ENCODE measurements around the gene CCHCR1. TPM values are rescaled to one million over a fixed set of nuclear protein-coding genes. Genes with fewer than 3 reads are reported as not detected.
"Not testable (repeated sequence)": the region's sequence is repeated elsewhere in the genome, so short reads cannot be mapped to it uniquely, and the experiment has no call there.

The CCHCR1 gene
- 22.1 and 29.2 TPM in 2 replicates for total RNA-seq (2014; rRNA removed; shearing (Covaris generic))
- 16.1 and 17.3 TPM in 2 replicates for polyA plus RNA-seq (2015; cell fraction: cytosol; rRNA removed)
- 39.0 and 49.9 TPM in 2 replicates for polyA plus RNA-seq (2015; cell fraction: nucleus; rRNA removed)

DNA sequence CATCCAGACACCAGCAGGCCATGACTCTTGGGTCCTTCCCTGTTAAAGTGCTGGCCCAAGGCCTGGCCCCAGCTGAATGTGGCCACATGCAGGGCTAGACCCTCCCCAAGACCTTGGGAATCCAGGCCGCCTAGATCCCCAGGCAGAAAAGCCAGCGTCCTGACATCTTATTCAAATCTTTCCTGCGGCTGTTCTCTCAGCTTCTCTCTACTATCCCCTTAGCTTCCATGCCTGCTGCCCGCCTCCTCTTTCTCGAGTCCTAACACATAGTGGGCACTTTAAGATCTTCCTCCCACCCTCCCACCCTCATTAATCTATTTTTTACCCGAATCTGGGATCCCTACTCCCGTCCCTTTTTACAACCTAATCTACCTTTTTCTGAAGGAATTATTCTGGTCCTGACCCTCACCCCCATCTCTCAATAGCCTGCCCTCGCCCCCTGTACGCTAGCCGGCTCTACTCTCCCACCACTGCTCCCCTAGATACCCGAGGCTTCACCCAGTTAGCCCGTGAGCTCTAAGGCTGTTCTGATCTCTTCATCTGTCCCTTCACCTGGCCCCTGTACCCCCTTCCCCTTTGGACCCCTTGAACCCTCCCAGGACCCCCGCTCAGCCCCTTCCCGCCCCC lies at the start of gene CCHCR1:
Gene CCHCR1, minus strand, starts transcription at position 290 of the 627 bp plus-strand sequence. Its CDS starts 202 bp downstream, at position 88.
- no peak for DNase-seq (ENCODE audit: low read depth)

- DNase-seq (ENCODE audit: low read depth) = no peak
These were observed 48.0 kb upstream of the CCHCR1 start for GRCh38 chr6:31205638-31206037.

- DNase-seq (ENCODE audit: low read depth) = no peak
These were observed 47.1 kb upstream of the CCHCR1 start for GRCh38 chr6:31204751-31205145.

DNA sequence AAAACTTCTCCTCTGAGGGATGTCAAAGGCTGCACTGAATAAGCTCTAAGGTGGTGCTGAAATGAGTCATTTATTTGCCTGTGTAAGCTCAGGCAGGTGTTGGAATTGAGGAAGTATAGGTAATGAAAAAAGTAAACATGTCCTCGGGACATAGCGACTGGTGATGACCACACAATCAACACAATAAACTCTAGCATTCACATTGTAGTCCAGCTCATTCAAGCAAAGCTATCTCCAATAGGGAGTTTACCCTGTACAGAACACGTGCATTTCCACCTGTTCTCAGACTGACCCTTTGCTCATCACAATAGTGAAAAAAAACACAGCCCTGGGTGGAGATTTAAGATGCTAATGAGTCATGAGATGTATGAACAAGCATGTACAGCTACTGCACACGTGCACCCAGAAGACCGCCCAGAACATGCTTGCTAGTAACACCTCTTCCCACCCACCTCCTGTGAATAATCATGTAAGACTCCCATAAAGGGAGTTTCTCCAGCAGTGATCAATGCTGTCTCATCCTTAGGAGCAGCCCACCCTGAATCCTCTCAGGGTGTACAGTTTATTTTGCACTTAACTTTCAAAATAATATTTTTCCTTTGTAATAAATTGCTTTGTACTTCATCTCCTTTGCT lies 45.9 kb upstream of the CCHCR1 start:
- DNase-seq (ENCODE audit: low read depth) = peak; percentile 93

- DNase-seq (ENCODE audit: low read depth) = no peak
These were observed 44.9 kb upstream of the CCHCR1 start for GRCh38 chr6:31202259-31203166.

GRCh38 chr6:31199105-31199452 lies 41.5 kb upstream of the CCHCR1 start:
- DNase-seq (ENCODE audit: low read depth) = not testable (repeated sequence)

GRCh38 chr6:31197559-31198305 lies 40.1 kb upstream of the CCHCR1 start:
- peak; percentile 88 for DNase-seq (ENCODE audit: low read depth)

DNA sequence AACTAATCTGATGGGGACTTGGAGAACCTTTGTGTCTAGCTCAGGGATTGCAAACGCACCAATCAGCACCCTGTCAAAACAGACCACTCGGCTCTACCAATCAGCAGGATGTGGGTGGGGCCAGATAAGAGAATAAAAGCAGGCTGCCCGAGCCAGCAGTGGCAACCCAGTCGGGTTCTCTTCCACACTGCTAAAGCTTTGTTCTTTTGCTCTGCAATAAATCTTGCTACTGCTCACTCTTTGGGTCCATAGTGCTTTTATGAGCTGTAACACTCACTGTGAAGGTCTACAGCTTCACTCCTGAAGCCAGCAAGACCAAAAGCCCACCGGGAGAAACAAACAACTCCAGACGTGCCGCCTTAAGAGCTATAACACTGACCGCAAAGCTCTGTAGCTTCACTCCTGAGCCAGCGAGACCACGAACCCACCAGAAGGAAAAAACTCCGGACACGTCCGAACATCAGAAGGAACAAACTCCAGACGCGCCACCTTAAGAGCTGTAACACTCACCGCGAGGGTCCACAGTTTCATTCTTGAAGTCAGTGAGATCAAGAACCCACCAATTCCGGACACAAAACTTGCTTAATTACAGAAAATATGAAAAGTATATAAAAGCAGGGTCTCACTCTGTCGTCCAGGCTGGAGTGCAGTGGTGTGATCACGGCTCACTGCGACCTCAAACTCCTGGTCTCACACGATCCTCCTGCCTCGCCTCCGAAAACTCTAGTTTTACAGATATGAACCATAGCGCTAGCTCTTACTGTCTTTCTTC lies 38.8 kb upstream of the CCHCR1 start:
- peak; percentile 25 for DNase-seq (ENCODE audit: low read depth)

GRCh38 chr6:31195308-31195979 lies 37.8 kb upstream of the CCHCR1 start:
- not testable (repeated sequence) for DNase-seq (ENCODE audit: low read depth)

DNA sequence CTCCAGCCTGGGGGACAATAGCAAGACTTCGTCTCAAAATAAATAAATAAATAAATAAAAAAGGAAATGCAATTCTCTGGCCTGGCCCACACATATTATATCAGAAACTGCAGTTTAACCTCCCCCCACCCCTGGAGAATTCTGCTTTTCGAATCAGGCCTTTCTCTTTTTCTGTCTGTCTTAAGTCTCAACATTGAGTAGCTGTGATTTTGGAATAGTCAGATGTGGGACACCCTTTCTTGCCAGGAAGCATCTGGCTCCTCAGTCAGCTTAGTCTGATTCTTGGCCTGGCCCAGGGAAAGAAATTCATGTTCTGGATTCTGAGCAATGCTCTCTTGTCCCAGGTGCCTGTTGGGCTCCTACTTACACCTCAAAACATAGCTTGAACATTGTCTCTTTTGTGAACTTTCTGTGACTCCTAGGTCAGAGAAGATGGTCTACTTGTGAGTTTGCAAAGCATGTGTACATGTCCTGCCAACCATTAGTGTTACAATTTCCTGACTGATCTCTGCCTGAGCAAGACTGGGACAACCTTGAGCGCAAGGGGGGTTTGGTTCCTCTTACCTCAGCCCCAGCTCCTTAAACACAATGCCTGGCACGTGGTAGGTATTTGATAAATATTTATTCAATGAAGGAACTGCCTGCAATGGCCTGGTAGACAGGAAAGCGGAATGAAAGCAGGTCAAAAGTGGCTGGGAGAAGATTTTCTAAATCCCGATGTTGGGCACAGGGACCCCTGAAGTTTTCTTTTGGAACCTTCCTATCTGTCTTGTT lies 36.6 kb upstream of the CCHCR1 start:
- DNase-seq (ENCODE audit: low read depth) = no peak

GRCh38 chr6:31193206-31193605 lies 35.6 kb upstream of the CCHCR1 start:
- DNase-seq (ENCODE audit: low read depth) = no peak

DNA sequence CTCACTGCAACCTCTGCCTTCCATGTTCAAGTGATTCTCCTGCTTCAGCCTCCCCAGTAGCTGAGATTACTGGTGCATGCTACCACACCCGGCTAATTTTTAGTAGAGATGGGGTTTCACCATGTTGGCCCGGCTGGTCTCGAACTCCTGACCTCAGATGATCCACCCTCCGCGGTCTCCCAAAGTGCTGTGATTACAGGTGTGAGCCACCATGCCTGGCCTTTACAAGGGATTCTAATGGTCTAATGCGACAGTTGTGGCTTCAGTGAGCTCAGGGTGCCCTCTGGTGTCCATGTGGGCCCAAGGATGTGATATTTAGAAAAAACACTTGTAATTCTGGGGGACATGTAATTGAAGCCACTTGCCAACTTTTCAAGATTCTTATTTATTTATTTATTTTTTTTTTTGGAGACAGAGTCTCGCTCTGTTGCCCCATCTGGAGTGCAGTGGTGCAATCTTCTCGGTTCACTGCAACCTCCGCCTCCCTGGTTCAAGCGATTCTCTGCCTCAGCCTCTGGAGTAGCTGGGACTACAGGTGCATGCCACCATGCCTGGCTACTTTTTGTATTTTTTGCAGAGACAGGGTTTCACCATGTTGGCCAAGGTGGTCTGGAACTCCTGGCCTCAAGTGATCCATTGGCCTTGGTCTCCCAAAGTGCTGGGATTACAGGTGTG lies 35.0 kb upstream of the CCHCR1 start:
- DNase-seq (ENCODE audit: low read depth) = peak; percentile 71

DNA sequence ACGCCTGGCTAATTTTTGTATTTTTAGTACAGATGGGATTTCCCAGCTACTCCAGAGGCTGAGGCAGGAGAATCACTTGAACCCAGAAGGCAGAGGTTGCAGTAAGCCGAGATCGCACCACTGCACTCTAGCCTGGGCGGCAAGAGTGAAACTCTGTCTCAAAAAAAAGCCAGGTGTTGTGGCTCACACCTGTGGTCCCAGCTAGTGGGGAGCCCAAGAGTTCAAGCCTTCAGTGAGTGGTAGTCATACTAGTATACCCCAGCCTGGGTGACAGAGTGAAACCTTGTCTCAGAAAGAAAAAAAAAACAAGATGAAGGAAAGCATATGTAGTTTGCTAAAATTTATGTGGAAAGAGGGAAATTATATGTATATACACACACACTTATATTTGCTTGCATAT lies 32.9 kb upstream of the CCHCR1 start:
- no peak for DNase-seq (ENCODE audit: low read depth)

DNA sequence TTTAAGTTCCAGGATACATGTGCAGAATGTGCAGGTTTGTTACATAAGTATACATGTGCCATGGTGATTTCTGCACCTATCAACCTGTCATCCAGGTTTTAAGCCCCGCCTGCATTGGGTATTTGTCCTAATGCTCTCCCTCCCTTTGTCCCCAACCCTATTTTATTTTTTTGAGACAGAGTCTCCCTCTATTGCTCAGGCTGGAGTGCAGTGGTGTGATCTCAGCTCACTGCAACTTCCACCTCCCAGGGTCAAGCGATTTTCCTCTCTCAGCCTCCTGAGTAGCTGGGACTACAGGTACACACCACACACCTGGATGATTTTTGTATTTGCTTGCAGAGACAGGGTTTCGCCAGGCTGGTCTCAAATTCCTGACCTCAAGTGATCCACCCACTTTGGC lies 31.6 kb upstream of the CCHCR1 start:
- DNase-seq (ENCODE audit: low read depth) = not testable (repeated sequence)

- DNase-seq (ENCODE audit: low read depth) = no peak
These were observed 30.2 kb upstream of the CCHCR1 start for GRCh38 chr6:31187780-31188194.

GRCh38 chr6:31186052-31186734 lies 28.6 kb upstream of the CCHCR1 start:
- no peak for DNase-seq (ENCODE audit: low read depth)

GRCh38 chr6:31185695-31186051 lies 28.1 kb upstream of the CCHCR1 start:
- DNase-seq (ENCODE audit: low read depth) = not testable (repeated sequence)

GRCh38 chr6:31183859-31184258 lies 26.3 kb upstream of the CCHCR1 start:
- DNase-seq (ENCODE audit: low read depth) = not testable (repeated sequence)
